ENCODE data around the gene SRSF4.

- no peak for TF ChIP-seq ZBTB1 (CRISPR knock-in tag; IDR thresholded peaks at IDR 0.05; ENCODE audit: borderline replicate concordance, low read depth)
- peak; percentile 22; the same call in 1 of the 2 replicates for TF ChIP-seq POLR2A (conservative IDR thresholded peaks at IDR 0.05)
Measured at GRCh38 chr1:29179641-29180184, 2.0 kb downstream of the SRSF4 start.

Data from K562 (cell line).